BJ (cell line): ENCODE data around the gene TRIM65. TPM values are rescaled to one million over a fixed set of nuclear protein-coding genes. Genes with fewer than 3 reads are reported as not detected.

Source experiments
- CTCF ChIA-PET: fragments of 350-600 bp; formaldehyde crosslinking; extraction: SDS; loops from one replicate; lab custom pipeline; 2021; ENCODE audit warnings: antibody characterized with exemption, inconsistent platforms; lab: Yijun Ruan, JAX
- POLR2A ChIA-PET: fragments of 300-600 bp; sonication (Branson Sonifier 250); formaldehyde crosslinking; extraction: SDS; loops from one replicate; lab custom pipeline; 2021; ENCODE audit warnings: antibody characterized with exemption; lab: Charles Lee
- DNase-seq: peaks from one replicate; pipeline ENCODE4 v3.0.0-alpha.2; 2011; ENCODE audit warnings: low read depth
- H3K27me3 ChIP-seq: 2 replicates; pipeline ENCODE4 v1.6.0; 2011; ENCODE audit warnings: low read length; ENCODE audit not compliant: control insufficient read depth, insufficient read depth
- H3K36me3 ChIP-seq: 2 replicates; pipeline ENCODE4 v1.5.1; 2011; ENCODE audit warnings: low read length; ENCODE audit not compliant: control insufficient read depth, insufficient read depth
- H3K4me3 ChIP-seq: 2 replicates; pipeline ENCODE4 v1.5.1; 2011; ENCODE audit warnings: low read depth, mild to moderate bottlenecking, control low read depth, low read length
- polyA plus RNA-seq: library from polyadenylated mRNA; depleted of rRNA; stranded (reverse); fragments of >200 nt; gene quantifications from 2 replicates; pipeline ENCODE4 v1.2.3, GENCODE V29; 2011
- TF ChIP-seq, protein P1 (sequence below): IDR thresholded peaks from 2 replicates; pipeline ENCODE4 v1.5.1; 2011; ENCODE audit warnings: low read depth, mild to moderate bottlenecking, control low read depth, inconsistent platforms, low read length, moderate library complexity; ENCODE audit not compliant: insufficient read depth

The TRIM65 gene
- polyA plus RNA-seq, 1 experiment = 8.6 TPM

DNA sequence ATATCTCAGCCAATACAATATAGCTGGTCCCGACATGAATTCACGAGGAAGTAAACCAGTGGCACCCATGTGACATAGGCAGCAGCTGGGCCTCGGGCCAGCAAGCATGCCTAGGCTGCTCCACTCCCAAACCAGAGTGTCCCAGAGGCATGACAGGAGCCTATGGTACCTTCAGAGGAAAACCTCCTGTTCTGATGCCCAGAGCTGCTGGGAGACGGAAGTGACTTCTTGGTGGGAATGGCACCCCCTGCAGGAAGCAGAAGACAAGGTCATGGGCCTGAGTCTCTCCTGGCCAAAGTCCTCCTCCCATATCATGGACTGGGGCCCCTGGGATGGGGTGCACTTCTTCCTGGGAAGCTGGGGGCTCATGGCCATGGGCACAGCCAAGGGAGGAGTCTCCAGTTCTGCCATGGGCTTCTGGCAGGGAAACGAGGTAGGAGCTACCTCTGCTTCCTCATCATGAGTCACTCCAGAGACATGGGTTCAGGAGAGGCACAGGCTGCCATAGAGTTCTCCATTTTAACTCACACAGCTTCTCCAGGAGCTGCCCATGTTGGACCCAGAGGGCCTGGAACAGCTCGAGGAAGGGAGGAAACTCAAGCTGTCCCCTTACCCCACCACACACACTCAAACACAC, 30.7 kb upstream of the TRIM65 start:
- Histone ChIP-seq H3K27me3 (no peaks in the 10 kb centered on the region), H3K4me3 (no peak overlapping the region), H3K36me3 (peaks cover 1% of the 10 kb centered on the region)
- CTCF ChIA-PET = interaction anchor here (1.2 to 2.6 kb wide), 5 partner anchors 10 to 87 kb away, joined by 3 to 11 read pairs (median 7); partner anchors contain the start of gene MRPL38
- DNase-seq = no peak
- TF ChIP-seq, protein P1, sequence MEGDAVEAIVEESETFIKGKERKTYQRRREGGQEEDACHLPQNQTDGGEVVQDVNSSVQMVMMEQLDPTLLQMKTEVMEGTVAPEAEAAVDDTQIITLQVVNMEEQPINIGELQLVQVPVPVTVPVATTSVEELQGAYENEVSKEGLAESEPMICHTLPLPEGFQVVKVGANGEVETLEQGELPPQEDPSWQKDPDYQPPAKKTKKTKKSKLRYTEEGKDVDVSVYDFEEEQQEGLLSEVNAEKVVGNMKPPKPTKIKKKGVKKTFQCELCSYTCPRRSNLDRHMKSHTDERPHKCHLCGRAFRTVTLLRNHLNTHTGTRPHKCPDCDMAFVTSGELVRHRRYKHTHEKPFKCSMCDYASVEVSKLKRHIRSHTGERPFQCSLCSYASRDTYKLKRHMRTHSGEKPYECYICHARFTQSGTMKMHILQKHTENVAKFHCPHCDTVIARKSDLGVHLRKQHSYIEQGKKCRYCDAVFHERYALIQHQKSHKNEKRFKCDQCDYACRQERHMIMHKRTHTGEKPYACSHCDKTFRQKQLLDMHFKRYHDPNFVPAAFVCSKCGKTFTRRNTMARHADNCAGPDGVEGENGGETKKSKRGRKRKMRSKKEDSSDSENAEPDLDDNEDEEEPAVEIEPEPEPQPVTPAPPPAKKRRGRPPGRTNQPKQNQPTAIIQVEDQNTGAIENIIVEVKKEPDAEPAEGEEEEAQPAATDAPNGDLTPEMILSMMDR = peak; percentile 30
- POLR2A ChIA-PET = no interaction called here

DNA sequence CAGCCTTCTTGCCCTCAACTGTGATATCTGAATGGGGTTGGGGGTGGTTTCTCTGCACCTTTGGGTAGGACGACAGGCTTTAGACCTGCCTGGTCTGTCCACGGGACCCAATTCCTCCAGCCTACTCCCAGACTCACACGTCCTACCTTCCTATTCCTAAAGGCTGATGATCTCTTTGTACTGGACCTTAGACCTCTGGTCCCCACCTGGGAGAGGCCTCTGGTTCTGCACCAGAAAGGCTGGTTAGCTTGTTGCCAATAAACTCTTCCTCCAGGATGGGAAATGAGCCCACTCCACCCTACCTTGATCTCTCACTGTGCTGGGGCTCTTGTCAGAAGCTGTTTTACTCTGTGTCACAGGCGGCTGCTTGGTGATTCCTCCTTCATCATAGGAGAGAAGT, 29.7 kb upstream of the TRIM65 start:
- CTCF ChIA-PET = interaction anchor here (1.5 to 2.6 kb wide), 2 partner anchors 9 to 16 kb away, joined by 7 to 11 read pairs; no protein-coding TSS in a partner anchor
- POLR2A ChIA-PET = no interaction called here
- TF ChIP-seq, protein P1 = no peak
- Histone ChIP-seq H3K4me3 (no peak overlapping the region), H3K27me3 (no peaks in the 10 kb centered on the region), H3K36me3 (peaks cover 1% of the 10 kb centered on the region)
- no peak for DNase-seq

GRCh38 chr17:75925912-75926311, 29.2 kb upstream of the TRIM65 start:
- peaks cover 1% of the 10 kb centered on the region for H3K36me3 ChIP-seq
- POLR2A ChIA-PET = no interaction called here
- no peak for DNase-seq
- no peak overlapping the region for H3K4me3 ChIP-seq
- H3K27me3 ChIP-seq = no peaks in the 10 kb centered on the region
- TF ChIP-seq, protein P1 = no peak
- CTCF ChIA-PET = interaction anchor here (1.1 to 2.6 kb wide), 3 partner anchors 9 to 21 kb away, joined by 4 to 11 read pairs (median 7); partner anchors contain the start of gene MRPL38

GRCh38 chr17:75925103-75925502, 28.4 kb upstream of the TRIM65 start:
- no peak overlapping the region for H3K4me3 ChIP-seq
- peaks cover 1% of the 10 kb centered on the region for H3K36me3 ChIP-seq
- no peaks in the 10 kb centered on the region for H3K27me3 ChIP-seq
- ChIA-PET POLR2A (no interaction called here), CTCF (interaction anchor here (1.1 to 1.5 kb wide), 2 partner anchors 15 to 20 kb away, joined by 4 to 7 read pairs; partner anchors contain the start of gene MRPL38)
- TF ChIP-seq, protein P1 = no peak
- no peak for DNase-seq

DNA sequence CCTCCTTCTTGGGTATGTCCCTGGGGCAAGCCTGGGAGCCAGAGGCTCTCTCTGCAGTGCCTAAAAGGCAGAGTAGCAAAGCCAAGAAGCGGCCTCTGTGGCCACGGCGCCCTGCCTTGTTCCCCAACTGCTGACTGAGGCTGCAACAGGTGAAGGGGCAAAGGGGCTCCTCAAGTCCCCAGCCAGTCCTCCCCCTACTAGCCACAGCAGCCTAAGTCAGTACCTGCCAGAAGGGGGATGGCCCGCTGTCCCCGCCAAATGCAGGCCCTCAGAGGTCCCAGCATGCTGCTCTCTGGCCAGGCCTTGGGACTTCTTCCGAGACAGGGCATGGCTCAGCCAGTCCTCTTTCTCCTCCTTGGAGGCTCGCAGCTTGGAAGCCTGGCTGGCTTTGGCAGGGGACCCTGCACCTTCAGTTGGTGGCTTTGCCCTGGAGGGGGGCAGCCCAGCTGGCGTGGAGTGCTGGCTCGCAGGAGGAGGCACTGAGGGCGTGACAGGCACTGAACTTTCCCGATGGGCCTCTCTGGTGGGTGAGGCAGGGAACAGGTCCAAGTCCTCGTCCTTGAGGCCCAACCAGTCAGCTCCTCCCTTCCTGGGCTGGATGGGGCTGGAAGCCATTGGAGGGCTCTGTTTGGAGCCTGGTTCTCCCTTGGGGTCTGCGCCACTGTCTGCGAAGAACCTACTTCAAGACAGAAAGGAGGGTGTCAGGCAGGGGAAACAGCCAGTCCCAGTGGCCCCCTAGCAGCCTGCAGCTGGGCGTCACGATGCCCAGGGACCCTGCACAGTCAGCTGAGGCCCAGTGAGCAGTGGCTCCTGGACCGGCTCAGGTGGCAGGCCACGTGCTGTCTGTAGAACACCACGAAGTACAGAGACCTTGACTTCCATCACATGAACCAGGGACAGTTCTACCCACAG, 26.5 kb upstream of the TRIM65 start:
- CTCF ChIA-PET = interaction anchor here (1.5 to 1.7 kb wide), 2 partner anchors 12 to 82 kb away, joined by 3 to 4 read pairs; no protein-coding TSS in a partner anchor
- no peak for DNase-seq
- Histone ChIP-seq H3K27me3 (no peaks in the 10 kb centered on the region), H3K4me3 (no peak overlapping the region), H3K36me3 (peaks cover 1% of the 10 kb centered on the region)
- TF ChIP-seq, protein P1 = no peak
- POLR2A ChIA-PET = no interaction called here
